BJ (cell line): ENCODE data around the gene AP1S1. TPM values are rescaled to one million over a fixed set of nuclear protein-coding genes. Genes with fewer than 3 reads are reported as not detected.

Experiments used
- CTCF ChIA-PET: fragments of 350-600 bp; formaldehyde crosslinking; extraction: SDS; loops from one replicate; lab custom pipeline; 2021; ENCODE audit warnings: antibody characterized with exemption, inconsistent platforms; lab: Yijun Ruan, JAX
- POLR2A ChIA-PET: fragments of 300-600 bp; sonication (Branson Sonifier 250); formaldehyde crosslinking; extraction: SDS; loops from one replicate; lab custom pipeline; 2021; ENCODE audit warnings: antibody characterized with exemption; lab: Charles Lee
- DNase-seq: peaks from one replicate; pipeline ENCODE4 v3.0.0-alpha.2; 2011; ENCODE audit warnings: low read depth
- H3K27me3 ChIP-seq: 2 replicates; pipeline ENCODE4 v1.6.0; 2011; ENCODE audit warnings: low read length; ENCODE audit not compliant: control insufficient read depth, insufficient read depth
- H3K36me3 ChIP-seq: 2 replicates; pipeline ENCODE4 v1.5.1; 2011; ENCODE audit warnings: low read length; ENCODE audit not compliant: control insufficient read depth, insufficient read depth
- H3K4me3 ChIP-seq: 2 replicates; pipeline ENCODE4 v1.5.1; 2011; ENCODE audit warnings: low read depth, mild to moderate bottlenecking, control low read depth, low read length
- polyA plus RNA-seq: library from polyadenylated mRNA; depleted of rRNA; stranded (reverse); fragments of >200 nt; gene quantifications from 2 replicates; pipeline ENCODE4 v1.2.3, GENCODE V29; 2011
- TF ChIP-seq, protein P1 (sequence below): IDR thresholded peaks from 2 replicates; pipeline ENCODE4 v1.5.1; 2011; ENCODE audit warnings: low read depth, mild to moderate bottlenecking, control low read depth, inconsistent platforms, low read length, moderate library complexity; ENCODE audit not compliant: insufficient read depth

The AP1S1 gene
- polyA plus RNA-seq, 1 experiment, result 270 TPM

- Histone ChIP-seq H3K4me3 (peak overlapping the region; percentile 99), H3K36me3 (peaks cover 16% of the 10 kb centered on the region), H3K27me3 (0 out of 2 replicates have a peak, but pooled peaks cover 2% of the 10 kb centered on the region)
- CTCF ChIA-PET, result interaction anchor here (0.9 to 4.9 kb wide), 4 partner anchors 12 to 127 kb away, joined by 3 to 28 read pairs (median 5); no protein-coding TSS in a partner anchor
- POLR2A ChIA-PET, result interaction anchor here (0.7 kb wide), 1 partner anchor 281 kb away, joined by 7 read pairs; the partner anchor contains the start of gene SRRT
- DNase-seq, result no peak
- TF ChIP-seq, protein P1, sequence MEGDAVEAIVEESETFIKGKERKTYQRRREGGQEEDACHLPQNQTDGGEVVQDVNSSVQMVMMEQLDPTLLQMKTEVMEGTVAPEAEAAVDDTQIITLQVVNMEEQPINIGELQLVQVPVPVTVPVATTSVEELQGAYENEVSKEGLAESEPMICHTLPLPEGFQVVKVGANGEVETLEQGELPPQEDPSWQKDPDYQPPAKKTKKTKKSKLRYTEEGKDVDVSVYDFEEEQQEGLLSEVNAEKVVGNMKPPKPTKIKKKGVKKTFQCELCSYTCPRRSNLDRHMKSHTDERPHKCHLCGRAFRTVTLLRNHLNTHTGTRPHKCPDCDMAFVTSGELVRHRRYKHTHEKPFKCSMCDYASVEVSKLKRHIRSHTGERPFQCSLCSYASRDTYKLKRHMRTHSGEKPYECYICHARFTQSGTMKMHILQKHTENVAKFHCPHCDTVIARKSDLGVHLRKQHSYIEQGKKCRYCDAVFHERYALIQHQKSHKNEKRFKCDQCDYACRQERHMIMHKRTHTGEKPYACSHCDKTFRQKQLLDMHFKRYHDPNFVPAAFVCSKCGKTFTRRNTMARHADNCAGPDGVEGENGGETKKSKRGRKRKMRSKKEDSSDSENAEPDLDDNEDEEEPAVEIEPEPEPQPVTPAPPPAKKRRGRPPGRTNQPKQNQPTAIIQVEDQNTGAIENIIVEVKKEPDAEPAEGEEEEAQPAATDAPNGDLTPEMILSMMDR, result no peak
Measured at GRCh38 chr7:101155303-101155702, 1.0 kb downstream of the AP1S1 start.

- no peak for DNase-seq
- ChIA-PET CTCF (interaction anchor here (0.7 to 4.9 kb wide), 5 partner anchors 9 to 122 kb away, joined by 3 to 28 read pairs (median 3); partner anchors contain the start of gene VGF), POLR2A (interaction anchor here (0.6 kb wide), 2 partner anchors 50 to 90 kb away, joined by 4 to 6 read pairs; no protein-coding TSS in a partner anchor)
- Histone ChIP-seq H3K4me3 (no peak overlapping the region), H3K27me3 (0 out of 2 replicates have a peak, but pooled peaks cover 2% of the 10 kb centered on the region), H3K36me3 (peaks cover 19% of the 10 kb centered on the region)
- TF ChIP-seq, protein P1, result peak; percentile 11; the same call in 1 of the 2 replicates
Measured at GRCh38 chr7:101156277-101156676, 2.0 kb downstream of the AP1S1 start.

DNA sequence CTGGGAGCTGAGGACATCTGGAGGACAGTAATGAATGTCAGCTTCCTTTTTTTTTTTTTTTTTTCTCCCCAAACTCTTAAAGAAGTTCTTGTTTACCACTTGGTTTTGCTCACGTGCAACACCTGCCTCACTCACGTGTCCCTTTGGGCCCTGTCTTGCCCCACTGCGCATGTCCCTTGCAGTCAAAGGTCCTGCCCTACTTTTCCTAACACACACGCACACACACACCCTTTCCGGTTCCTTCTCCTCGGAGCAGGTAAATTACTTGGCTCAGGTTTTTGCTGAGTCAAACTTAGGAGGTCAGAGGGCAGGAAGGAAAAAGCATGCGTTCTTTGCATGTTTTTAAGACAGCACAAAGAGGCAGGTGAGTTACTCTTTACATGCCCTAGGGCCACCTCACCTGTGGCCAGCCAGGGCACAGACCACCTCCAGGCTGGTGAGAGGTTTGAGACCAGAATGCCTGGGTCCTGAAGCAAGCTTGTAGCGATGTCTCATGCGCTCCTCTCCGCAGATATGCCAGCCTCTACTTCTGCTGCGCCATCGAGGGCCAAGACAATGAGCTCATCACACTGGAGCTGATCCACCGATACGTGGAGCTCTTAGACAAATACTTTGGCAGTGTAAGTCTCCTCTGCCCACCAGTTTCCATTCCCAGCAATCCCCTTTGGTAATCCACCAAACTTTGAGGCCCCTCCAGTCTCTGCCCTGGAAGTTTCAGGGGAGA is 2.8 kb downstream of the AP1S1 start:
- DNase-seq, result no peak
- H3K4me3 ChIP-seq, result no peak overlapping the region
- CTCF ChIA-PET, result interaction anchor here (0.7 to 4.9 kb wide), 7 partner anchors 8 to 524 kb away, joined by 3 to 28 read pairs (median 5); partner anchors contain the start of genes TRIM56 and VGF
- H3K36me3 ChIP-seq, result peaks cover 19% of the 10 kb centered on the region
- TF ChIP-seq, protein P1, result no peak
- 0 out of 2 replicates have a peak, but pooled peaks cover 2% of the 10 kb centered on the region for H3K27me3 ChIP-seq
- POLR2A ChIA-PET, result interaction anchor here (0.6 kb wide), 2 partner anchors 49 to 91 kb away, joined by 4 to 6 read pairs; no protein-coding TSS in a partner anchor

GRCh38 chr7:101159696-101160674 is 5.7 kb downstream of the AP1S1 start:
- no peak for DNase-seq
- Histone ChIP-seq H3K27me3 (no peaks in the 10 kb centered on the region; the same call in 1 of the 2 replicates), H3K36me3 (peaks cover 19% of the 10 kb centered on the region), H3K4me3 (no peak overlapping the region)
- TF ChIP-seq, protein P1, result no peak
- CTCF ChIA-PET, result interaction anchor here (1.2 to 4.9 kb wide), 3 partner anchors 11 to 266 kb away, joined by 3 to 28 read pairs (median 7); no protein-coding TSS in a partner anchor
- POLR2A ChIA-PET, result no interaction called here
